Heart left ventricle (tissue), 13 donors: ENCODE data around the gene CYB561D1.

Source experiments
- POLR2A ChIP-seq, 2 donors: fragments of 450-650 bp; IDR thresholded peaks; one replicate each; pipeline ENCODE4 v1.6.1; 2017; ENCODE audit warnings: antibody characterized with exemption in 2 of 2, mild to moderate bottlenecking in 2 of 2, moderate library complexity in 2 of 2
- TF ChIP-seq, protein P1 (sequence below), 12 donors: fragments of 200-600 bp; sonication (generic) in 4 of 12; IDR thresholded peaks; one replicate each; pipeline versions ENCODE4 v1.5.0 to v1.8.0; 2018 to 2022; ENCODE audit warnings: antibody characterized with exemption in 12 of 12, mild to moderate bottlenecking in 5 of 12
- donor health status: ischemic (EF 13 %, LVEDD 7.1; RV severe dilation, severe dysfunction).
- donor health status: DM: no; HTN: yes; CAD: no.
- donor health status: DM: no; HTN: no; CAD: no.
- donor health status: ischemic (EF 25% LVEDD 6.9; RV normal size, moderate dysfunction).
- donor health status: ischemic (EF 25% LVEDD 5.7; RV mildly dilated, moderate dysfunction).
- donor health status: ischemic (EF 35%, LVEDD 5.7; RV mildly dilated, moderate dysfunction).
- donor health status: nonischemic (EF 11% LVEDD 7.7; RV severe dilation, severe dysfunction).
- donor health status: DM: yes; HTN: yes; CAD: no.
- donor health status: PGD.
- donor health status: ischemic (EF 29% LVEDD 5.4; RV normal size, mild dysfunction).
- donor health status: nonischemic (EF 23%, LVEDD 6.1; RV moderate dilation, normal function).

DNA sequence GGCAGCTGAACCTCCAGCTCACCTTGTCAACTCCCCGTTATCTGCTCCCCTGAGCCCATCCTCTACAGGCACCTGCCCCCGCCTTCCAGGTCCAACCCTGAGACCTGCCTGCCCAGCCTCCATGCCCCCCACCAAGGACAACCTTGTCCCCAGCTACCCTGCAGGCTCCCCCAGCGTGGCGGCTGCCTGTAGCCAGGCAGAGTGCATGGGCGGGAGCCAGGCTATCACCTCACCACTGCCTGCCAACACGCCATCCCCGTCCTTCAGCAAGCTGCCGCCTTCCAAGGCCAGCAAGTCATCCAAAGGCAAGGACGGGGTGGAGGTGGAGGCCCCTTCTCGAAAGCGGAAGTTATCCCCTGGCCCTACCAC, 3.0 kb upstream of the CYB561D1 start:
- TF ChIP-seq, protein P1, sequence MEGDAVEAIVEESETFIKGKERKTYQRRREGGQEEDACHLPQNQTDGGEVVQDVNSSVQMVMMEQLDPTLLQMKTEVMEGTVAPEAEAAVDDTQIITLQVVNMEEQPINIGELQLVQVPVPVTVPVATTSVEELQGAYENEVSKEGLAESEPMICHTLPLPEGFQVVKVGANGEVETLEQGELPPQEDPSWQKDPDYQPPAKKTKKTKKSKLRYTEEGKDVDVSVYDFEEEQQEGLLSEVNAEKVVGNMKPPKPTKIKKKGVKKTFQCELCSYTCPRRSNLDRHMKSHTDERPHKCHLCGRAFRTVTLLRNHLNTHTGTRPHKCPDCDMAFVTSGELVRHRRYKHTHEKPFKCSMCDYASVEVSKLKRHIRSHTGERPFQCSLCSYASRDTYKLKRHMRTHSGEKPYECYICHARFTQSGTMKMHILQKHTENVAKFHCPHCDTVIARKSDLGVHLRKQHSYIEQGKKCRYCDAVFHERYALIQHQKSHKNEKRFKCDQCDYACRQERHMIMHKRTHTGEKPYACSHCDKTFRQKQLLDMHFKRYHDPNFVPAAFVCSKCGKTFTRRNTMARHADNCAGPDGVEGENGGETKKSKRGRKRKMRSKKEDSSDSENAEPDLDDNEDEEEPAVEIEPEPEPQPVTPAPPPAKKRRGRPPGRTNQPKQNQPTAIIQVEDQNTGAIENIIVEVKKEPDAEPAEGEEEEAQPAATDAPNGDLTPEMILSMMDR (IDR thresholded peaks at IDR 0.05) = no peak
- no peak for TF ChIP-seq POLR2A (IDR thresholded peaks at IDR 0.05)
